ENCODE results near the gene NEMF. TPM values are rescaled to one million over a fixed set of nuclear protein-coding genes. Genes with fewer than 3 reads are reported as not detected.
"Not testable (repeated sequence)": the region's sequence is repeated elsewhere in the genome, so short reads cannot be mapped to it uniquely, and the experiment has no call there.

Gene NEMF, protein sequence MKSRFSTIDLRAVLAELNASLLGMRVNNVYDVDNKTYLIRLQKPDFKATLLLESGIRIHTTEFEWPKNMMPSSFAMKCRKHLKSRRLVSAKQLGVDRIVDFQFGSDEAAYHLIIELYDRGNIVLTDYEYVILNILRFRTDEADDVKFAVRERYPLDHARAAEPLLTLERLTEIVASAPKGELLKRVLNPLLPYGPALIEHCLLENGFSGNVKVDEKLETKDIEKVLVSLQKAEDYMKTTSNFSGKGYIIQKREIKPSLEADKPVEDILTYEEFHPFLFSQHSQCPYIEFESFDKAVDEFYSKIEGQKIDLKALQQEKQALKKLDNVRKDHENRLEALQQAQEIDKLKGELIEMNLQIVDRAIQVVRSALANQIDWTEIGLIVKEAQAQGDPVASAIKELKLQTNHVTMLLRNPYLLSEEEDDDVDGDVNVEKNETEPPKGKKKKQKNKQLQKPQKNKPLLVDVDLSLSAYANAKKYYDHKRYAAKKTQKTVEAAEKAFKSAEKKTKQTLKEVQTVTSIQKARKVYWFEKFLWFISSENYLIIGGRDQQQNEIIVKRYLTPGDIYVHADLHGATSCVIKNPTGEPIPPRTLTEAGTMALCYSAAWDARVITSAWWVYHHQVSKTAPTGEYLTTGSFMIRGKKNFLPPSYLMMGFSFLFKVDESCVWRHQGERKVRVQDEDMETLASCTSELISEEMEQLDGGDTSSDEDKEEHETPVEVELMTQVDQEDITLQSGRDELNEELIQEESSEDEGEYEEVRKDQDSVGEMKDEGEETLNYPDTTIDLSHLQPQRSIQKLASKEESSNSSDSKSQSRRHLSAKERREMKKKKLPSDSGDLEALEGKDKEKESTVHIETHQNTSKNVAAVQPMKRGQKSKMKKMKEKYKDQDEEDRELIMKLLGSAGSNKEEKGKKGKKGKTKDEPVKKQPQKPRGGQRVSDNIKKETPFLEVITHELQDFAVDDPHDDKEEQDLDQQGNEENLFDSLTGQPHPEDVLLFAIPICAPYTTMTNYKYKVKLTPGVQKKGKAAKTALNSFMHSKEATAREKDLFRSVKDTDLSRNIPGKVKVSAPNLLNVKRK
- 132 TPM for total RNA-seq

DNA sequence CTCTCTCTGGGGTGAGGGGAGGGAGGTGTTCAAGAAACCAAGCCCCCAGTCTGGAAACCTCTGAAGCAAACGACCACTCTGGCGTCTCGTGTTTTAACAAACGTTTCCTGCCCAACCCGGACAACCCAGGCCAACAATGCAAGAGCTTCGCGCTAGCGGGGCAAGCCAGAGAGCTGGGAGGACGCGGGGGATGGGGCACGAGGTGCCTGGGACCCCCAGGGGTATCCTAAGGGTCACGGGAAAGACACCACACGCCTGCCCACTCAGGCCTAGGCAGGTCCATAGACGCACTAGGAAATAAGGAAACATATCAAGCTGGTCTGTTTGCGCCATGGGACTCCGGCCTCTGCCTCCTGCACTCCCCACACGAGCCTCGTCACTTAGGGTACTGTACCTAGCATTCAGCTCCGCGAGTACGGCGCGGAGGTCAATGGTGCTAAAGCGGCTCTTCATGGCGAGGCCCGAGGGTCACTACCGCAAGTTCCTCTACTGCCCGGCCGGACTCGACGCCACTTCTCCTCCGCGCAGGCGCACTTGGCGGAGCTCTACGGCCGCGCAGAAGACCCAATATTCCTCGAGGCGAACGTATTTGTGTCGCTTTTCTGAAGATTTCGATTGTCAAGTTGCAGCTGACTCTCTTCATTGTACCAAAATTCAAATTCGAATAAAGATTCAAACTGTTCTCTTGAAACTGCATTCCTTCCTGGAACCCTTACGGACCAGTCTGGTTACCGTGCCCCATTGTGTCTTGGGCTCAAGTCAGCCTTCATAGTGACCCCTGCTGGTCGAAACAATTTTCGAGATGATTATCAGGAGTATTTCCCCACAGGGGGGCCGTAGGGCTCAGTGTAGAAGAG is at the start of gene NEMF:
NEMF (minus strand) TSS at position 488 of the 857 bp plus-strand sequence; CDS start at position 453, 35 bp downstream.
- peak; percentile 61 to 68 for DNase-seq (ENCODE audit: low spot score in 2 of 2)
- no peak for FAIRE-seq

DNA sequence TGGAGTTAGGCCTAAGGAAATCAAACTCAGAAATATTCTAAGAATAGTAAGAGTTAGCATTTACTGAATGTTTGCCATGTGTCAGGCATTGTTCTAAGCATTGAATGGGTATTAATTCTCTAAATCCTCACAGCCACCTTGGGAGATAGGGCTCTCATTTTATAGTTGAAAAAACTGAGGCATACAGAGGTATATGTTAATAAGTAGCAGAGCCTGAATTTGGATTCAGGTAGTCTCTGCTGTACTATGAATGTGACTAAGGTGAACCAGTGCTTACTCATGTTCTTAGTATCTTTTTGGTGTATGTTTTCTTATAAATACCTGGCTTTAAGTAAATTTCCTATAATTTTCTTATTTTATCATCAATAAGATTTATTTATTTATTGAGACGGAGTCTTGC is 48.4 kb upstream of the NEMF start:
- FAIRE-seq (no peak), DNase-seq (ENCODE audit: low spot score in 2 of 2) (no peak)

DNA sequence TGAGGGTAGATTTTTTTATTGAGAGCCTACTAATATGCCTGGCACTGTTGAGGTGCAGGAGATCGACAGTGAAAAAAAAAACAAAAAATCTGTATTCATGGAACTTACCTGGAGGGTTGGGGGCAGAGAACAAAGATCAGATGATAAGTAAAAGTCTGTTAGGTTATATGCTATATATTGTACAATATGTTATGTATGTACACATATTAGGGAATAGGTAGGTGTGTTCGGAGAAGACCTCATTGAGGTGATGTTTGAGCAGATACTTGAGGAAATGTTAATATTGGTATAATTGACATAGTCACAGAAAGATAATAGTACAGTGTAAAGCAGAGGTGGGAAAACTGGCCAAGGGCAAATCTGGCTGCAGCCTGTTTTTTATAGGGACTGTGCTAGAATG is 45.9 kb upstream of the NEMF start:
- no peak for DNase-seq (ENCODE audit: low spot score in 2 of 2)
- FAIRE-seq = no peak

DNA sequence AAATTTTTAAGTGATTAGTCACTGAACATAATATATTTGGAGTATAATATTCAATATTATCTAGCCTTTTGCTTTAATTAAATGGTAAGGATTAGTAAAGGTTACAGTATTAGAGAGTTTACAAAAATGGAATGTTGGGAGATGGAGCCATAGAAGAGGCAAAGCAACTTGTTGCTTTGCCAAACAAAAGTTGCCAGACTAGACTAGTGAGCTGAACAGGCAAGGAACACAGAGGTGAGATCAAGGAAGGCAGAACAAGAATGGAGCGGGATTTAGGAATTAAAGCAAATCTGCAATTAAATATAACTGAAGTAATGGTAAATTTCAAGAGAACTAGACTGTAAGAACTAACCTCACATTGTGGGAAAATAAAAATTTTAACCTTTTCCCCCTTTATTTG is 45.4 kb upstream of the NEMF start:
- FAIRE-seq (no peak), DNase-seq (ENCODE audit: low spot score in 2 of 2) (no peak)

DNA sequence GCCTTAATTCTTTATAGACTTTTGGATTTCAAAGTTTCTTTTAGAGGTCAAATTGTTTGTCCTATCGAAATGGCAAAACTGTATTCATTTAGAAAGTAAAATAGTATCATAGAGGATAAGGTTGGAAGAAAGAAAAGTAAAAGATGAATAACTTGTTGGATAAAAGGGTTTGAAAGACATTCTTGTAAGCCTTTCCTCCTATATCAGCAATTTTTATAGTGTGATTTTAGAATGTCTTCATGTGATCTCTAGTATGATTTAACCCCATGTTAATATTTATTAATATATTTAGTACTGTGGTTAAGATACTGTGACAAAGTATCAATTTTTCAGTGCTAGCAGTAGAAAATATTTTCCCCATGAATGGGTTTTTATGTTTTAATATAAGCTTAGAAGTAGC is 44.8 kb upstream of the NEMF start:
- no peak for DNase-seq (ENCODE audit: low spot score in 2 of 2)
- FAIRE-seq = no peak

DNA sequence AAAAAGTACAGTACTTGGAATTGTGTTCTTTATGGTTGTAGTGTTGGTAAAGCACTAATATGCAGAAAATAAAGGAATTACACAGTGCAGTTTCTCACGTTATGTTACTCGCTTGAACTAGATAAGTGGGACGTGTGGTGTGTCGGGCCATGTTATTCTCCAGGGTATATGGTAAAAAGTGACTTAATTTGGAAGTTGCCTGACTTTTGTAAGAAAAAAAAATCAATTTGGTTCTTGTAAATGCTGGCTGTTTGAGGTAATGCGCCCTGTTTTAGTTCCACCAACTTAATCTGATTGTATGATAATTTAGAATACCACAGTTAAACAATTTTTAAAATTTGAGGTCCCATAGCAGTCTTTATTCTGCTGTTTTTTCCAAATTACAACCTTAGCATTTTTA is 44.4 kb upstream of the NEMF start:
- DNase-seq (ENCODE audit: low spot score in 2 of 2) (no peak), FAIRE-seq (no peak)

DNA sequence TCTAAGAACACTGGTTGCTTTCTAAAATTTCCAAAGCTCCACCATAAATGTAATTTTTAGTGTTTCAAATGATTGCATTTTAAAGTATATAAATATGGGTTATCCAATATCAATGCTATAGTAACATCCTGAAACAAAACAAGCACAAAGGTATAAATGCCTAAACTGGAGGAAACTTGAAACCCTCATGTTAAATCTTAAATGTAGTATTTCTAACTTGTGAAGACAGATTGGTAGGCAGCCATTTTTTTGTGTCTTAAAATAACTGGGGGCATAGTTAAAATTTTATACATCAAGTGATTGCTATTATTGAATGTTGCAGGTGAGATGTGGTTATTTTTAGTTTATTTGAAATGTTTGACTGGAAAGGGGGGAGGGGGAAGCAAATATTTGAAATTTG is 43.7 kb upstream of the NEMF start:
- not testable (repeated sequence) for FAIRE-seq; DNase-seq (ENCODE audit: low spot score in 2 of 2)

DNA sequence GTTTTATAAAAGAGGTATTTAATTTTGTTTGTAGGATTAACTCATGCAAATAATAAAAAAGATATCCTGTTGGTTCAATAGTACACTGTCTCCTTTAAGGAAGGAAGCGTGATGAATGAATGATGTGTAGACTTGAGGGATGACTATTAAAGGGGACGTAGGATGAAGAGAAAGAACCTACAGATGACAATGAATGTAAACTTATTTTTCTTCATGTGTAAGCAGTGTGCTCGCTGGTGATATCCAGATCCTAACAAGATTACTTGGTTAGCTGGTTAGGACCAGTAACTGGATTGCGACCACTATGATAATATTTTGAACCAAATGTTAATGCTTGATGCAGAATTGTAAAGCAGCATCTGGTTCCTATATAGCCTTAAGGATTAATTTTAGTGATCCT is 42.9 kb upstream of the NEMF start:
- FAIRE-seq = no peak
- no peak for DNase-seq (ENCODE audit: low spot score in 2 of 2)

DNA sequence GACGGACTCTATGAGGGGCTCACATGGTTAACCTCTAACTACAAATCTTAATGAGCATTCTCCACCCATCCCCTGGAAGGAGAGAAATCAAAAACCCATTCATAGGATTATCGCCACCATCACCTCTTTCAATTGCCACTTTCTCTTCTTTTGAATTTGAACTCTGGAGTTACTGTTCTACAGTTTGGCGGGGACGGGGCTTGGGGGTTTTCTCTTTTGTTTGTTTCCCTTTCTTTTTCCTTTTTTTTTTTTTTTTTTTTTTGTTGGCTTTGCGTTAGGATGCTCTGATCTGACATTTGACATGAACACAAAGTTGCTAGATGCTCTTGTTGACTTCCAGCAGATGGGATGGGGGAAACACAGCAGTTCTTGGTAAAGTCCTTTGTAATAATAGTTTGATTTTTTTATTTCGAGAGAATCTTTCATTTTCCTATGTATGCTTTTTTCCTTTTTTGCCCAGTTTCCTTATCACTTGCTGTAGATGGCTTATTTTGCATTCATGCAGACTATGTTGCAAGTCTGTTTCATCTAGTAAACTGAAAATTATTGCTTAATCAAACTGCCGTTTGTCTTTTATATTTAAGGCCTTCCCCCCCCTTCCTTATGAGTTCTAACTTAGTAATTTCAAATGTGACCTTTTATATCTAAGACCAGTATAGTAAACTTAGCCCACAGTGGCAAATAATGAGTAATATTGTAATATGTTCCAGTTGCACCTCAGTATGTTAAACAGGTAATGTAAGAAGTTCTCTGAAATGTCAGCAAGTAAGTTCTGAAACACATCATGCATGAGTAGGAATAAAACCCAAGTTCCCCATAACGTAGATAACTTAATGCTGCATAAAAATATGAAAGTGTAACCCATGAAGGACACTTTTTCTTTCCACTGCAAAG is 41.9 kb upstream of the NEMF start:
- DNase-seq (ENCODE audit: low spot score in 2 of 2); FAIRE-seq: not testable (repeated sequence)

DNA sequence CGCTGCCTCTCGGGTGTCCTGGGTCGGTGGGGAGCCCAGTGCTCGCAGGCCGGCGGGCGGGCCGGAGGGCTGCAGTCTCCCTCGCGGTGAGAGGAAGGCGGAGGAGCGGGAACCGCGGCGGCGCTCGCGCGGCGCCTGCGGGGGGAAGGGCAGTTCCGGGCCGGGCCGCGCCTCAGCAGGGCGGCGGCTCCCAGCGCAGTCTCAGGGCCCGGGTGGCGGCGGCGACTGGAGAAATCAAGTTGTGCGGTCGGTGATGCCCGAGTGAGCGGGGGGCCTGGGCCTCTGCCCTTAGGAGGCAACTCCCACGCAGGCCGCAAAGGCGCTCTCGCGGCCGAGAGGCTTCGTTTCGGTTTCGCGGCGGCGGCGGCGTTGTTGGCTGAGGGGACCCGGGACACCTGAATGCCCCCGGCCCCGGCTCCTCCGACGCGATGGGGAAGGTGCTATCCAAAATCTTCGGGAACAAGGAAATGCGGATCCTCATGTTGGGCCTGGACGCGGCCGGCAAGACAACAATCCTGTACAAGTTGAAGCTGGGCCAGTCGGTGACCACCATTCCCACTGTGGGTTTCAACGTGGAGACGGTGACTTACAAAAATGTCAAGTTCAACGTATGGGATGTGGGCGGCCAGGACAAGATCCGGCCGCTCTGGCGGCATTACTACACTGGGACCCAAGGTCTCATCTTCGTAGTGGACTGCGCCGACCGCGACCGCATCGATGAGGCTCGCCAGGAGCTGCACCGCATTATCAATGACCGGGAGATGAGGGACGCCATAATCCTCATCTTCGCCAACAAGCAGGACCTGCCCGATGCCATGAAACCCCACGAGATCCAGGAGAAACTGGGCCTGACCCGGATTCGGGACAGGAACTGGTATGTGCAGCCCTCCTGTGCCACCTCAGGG is 41.0 kb upstream of the NEMF start:
- FAIRE-seq = no peak

DNA sequence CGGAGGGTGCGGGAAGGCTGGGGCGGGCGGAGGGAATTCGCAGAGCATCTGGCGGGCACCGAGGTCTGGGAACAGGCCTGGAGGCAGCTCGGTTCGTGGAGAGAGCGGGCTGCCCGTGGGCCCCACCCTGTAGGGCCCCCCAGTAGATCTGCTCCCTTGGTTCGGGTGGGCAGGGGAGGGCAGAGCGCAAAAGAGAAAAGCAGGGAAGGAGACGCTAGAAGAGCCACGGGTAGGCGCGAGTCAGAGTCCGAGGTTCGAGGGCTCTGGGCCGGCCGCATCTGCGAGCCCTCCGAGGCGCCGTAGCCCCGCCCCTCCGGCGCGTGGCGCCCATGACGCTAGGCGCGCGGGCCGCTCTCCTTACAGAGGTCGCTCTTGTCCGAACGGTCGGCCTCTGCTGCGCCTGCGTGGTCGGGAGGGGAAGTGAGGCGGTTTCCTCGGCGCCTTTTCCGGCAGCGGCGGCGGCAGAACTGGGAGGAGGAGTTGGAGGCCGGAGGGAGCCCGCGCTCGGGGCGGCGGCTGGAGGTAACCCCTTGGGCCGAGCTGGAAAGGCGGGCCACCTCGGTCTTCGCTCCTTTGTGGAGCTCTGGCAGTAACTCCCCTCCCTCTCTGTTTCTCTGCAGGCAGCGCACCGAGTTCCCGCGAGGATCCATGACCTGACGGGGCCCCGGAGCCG is 40.2 kb upstream of the NEMF start, which contains the start of gene ARF6:
ARF6 (plus strand) TSS at position 447 of the 673 bp plus-strand sequence. CDS start 655 bp downstream, outside the sequence.
- DNase-seq (ENCODE audit: low spot score in 2 of 2) = peak; percentile 96 to 98
- no peak for FAIRE-seq

More for the DNA sequence above, 41.0 kb upstream of the NEMF start:
- DNase-seq (ENCODE audit: low spot score in 2 of 2) = peak in 1 of 2 donors; percentile 67

DNA sequence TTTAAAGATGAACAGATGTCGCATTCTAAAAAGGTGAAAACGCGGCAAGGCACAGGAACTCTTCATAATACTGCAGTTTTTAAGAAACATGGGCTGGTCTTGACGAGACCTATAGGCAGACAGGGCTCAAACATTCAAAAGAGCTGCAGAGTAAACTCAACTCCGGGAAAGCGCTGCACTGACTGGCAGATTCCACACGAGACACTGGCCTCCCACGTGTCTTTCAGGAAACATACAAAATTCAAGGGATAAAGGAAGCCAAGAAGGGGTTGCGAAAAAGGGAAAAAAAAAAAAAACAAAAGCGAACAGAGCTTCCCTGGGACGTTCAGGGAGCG is 39.7 kb upstream of the NEMF start:
- FAIRE-seq (no peak), DNase-seq (ENCODE audit: low spot score in 2 of 2) (peak; percentile 62 to 76)

DNA sequence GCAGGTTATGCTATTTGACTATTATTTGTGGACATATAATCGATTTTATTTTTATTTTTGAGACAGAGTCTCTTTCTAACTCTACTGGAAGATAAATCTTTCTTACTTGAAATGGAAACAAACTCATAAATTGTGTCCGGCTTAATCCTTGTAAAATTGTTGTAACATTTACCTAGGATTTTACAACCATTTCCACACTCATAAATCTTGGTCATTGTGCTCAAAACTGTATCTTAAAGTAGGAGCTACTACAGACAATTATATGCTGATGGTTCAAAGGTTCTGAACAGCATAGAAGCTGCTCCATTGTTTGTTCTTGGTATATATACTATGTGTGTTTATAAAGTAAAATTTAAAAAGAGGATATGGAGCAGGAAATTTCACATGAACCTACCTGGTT is 35.7 kb upstream of the NEMF start:
- DNase-seq (ENCODE audit: low spot score in 2 of 2) = no peak
- no peak for FAIRE-seq

DNA sequence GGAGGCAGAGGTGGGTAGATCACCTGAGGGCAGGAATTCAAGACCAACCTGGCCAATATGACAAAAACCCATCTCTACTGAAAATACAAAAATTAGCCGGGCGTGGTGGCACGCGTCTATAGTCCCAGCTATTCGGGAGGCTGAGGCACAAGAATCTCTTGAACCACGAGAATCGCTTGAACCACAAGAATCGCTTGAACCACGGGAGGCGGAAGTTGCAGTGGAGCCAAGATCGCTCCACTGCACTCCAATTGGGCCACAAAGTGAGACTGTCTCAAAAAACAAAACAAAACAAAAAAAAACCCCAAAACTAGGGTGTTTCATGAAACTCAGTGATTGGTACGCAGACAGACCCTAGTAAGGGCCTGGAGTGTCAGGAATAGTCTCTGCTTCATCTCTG is 33.9 kb upstream of the NEMF start:
- FAIRE-seq (no peak), DNase-seq (ENCODE audit: low spot score in 2 of 2) (no peak)

DNA sequence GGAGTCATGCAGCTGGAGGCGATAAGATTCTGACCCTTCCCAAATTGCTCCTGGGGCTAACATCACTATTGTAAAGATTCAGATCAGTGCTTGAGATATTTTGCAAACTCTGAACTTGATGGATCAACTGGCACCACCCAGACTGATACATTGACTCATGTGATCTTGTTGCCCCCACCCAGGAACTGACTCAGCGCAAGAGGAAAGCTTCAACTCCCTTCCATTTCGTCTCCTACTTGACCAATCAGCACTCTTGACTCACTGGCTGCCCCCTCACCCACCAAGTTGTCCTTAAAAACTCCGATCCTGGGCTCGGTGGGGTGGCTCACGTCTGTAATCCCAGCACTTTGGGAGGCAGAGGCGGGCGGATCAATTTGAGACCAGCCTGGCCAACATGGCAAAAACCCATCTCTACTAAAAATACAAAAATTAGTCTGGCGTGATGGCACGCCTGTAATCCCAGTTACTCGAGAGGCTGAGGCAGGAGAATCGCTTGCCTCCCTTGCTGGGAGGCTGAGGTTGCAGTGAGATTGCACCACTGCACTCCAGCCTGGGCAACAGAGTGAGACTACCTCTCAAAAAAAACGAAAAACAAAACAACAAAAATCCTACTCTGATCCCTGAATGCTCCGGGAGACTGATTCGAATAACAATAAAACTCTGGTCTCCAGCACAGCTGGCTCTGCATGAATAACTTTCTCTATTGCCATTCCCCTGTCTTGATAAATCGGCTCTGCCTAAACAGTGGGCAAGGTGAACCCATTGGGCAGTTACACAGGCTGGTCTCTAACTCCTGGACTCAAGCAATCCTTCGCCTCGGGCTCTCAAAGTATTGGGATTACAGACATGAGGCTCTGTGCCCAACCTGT is 30.5 kb upstream of the NEMF start:
- DNase-seq (ENCODE audit: low spot score in 2 of 2) = no peak
- no peak for FAIRE-seq

DNA sequence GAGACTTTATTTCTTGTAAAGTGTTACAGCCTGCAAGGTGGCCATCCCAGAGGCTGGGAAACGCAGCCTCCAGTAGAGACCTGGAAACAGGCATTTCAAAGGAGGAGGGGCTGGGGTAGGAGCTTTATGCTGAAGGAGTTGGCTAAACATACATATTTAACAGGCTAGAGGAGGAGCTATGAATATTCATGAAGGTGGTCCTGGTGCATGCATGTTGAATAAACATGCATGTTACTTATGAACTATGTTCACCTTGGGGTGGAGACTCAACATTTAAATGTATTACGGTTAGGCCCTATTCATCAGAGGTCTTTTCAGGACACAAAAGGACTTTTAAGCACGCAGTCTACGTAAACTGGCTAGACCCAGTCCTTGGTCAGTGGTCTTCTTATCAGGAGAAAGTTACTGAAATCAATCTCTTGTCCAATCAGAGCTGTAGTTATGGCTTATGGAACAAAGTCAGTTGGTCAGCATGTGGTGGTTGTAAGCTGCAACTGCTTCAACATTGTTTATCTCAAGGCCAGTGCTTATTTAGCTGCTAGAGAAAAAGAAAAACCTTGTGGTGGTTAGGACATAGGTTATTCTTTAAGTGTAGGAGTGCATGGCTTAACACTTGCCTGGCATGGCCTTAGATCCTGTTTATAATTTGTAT is 28.9 kb upstream of the NEMF start:
- no peak for DNase-seq (ENCODE audit: low spot score in 2 of 2)
- FAIRE-seq = no peak
